GM23338 (cell line): Measurements from ENCODE around the gene SYCP2. TPM values are rescaled to one million over a fixed set of nuclear protein-coding genes. Genes with fewer than 3 reads are reported as not detected.

Source experiments
- ATAC-seq: fragments of 200-7000 bp; cut with Tn5 transposase; 3 replicates; pipeline ENCODE4 v1.9.1; 2020
- DNase-seq: peaks from one replicate; pipeline ENCODE4 v3.0.0-alpha.2; 2015; ENCODE audit warnings: low spot score
- H2AFZ ChIP-seq: fragments of 200-600 bp; sonication (generic); 2 replicates; pipeline ENCODE4 v1.8.0; 2016; ENCODE audit warnings: antibody characterized with exemption, mild to moderate bottlenecking, moderate library complexity
- H3F3A ChIP-seq: fragments of 200-600 bp; sonication (generic); replicated peaks from 2 replicates; pipeline ENCODE4 v1.8.0; 2017; ENCODE audit warnings: antibody characterized with exemption, mixed run types, low read depth
- H3K27ac ChIP-seq: fragments of 200-600 bp; sonication (generic); 2 replicates; pipeline ENCODE4 v1.6.1; 2016; ENCODE audit warnings: low read depth
- H3K27me3 ChIP-seq: fragments of 200-600 bp; sonication (generic); 2 replicates; pipeline ENCODE4 v1.8.0; 2016; ENCODE audit warnings: mild to moderate bottlenecking, mixed run types, moderate library complexity; ENCODE audit not compliant: insufficient read depth
- H3K36me3 ChIP-seq: fragments of 200-600 bp; sonication (generic); 2 replicates; pipeline ENCODE4 v1.8.0; 2016; ENCODE audit warnings: mild to moderate bottlenecking; ENCODE audit not compliant: insufficient read depth
- H3K4me1 ChIP-seq: fragments of 200-600 bp; sonication (generic); 2 replicates; pipeline ENCODE4 v1.8.0; 2016; ENCODE audit warnings: mild to moderate bottlenecking, moderate library complexity; ENCODE audit not compliant: insufficient read depth
- H3K4me2 ChIP-seq: fragments of 200-600 bp; sonication (generic); 2 replicates; pipeline ENCODE4 v1.7.1; 2017; ENCODE audit warnings: mixed run types
- H3K4me3 ChIP-seq: fragments of 200-600 bp; sonication (generic); 2 replicates; pipeline ENCODE4 v1.6.1; 2016; ENCODE audit warnings: mixed run types
- H3K79me2 ChIP-seq: fragments of 200-600 bp; sonication (generic); replicated peaks from 2 replicates; pipeline ENCODE4 v1.8.0; 2017; ENCODE audit warnings: mild to moderate bottlenecking; ENCODE audit not compliant: insufficient read depth
- H3K9me2 ChIP-seq: fragments of 200-600 bp; sonication (generic); 2 replicates; pipeline ENCODE4 v1.8.0; 2017; ENCODE audit not compliant: insufficient read depth
- H4K20me1 ChIP-seq: fragments of 200-600 bp; sonication (generic); replicated peaks from 2 replicates; pipeline ENCODE4 v1.8.0; 2017; ENCODE audit warnings: mild to moderate bottlenecking; ENCODE audit not compliant: insufficient read depth
- H3K27ac Mint-ChIP-seq: 2 replicates; pipeline ENCODE4 v1.8.0; 2020; ENCODE audit warnings: inconsistent platforms, mild to moderate bottlenecking, moderate library complexity, mixed read lengths
- H3K27me3 Mint-ChIP-seq: 3 replicates; pipeline ENCODE4 v1.8.0; 2022; ENCODE audit warnings: low read depth, mild to moderate bottlenecking, moderate library complexity, mixed read lengths, inconsistent platforms; ENCODE audit not compliant: insufficient read depth, poor library complexity
- H3K36me3 Mint-ChIP-seq: 3 replicates; pipeline ENCODE4 v1.8.0; 2021; ENCODE audit warnings: low read depth, mild to moderate bottlenecking, inconsistent platforms, moderate library complexity, mixed read lengths
- H3K4me1 Mint-ChIP-seq: 3 replicates; pipeline ENCODE4 v1.8.0; 2020; ENCODE audit warnings: mild to moderate bottlenecking, inconsistent platforms, mixed read lengths
- H3K4me3 Mint-ChIP-seq: 3 replicates; pipeline ENCODE4 v1.8.0; 2021; ENCODE audit warnings: moderate library complexity, mild to moderate bottlenecking, inconsistent platforms, mixed read lengths
- H3K9me3 Mint-ChIP-seq: 3 replicates; pipeline ENCODE4 v1.8.0; 2020; ENCODE audit warnings: moderate library complexity, mild to moderate bottlenecking, inconsistent platforms, mixed read lengths
- CREB1 ChIP-seq: fragments of 250-450 bp; sonication (Bioruptor Pico); IDR thresholded peaks from 2 replicates; pipeline ENCODE4 v1.5.0; 2020; ENCODE audit warnings: low read depth, mild to moderate bottlenecking, moderate library complexity
- ETS1 ChIP-seq: IDR thresholded peaks from 2 replicates; pipeline ENCODE4 v1.6.1; 2016; ENCODE audit warnings: antibody characterized with exemption
- EZH2phosphoT487 ChIP-seq: fragments of 200-600 bp; sonication (generic); IDR thresholded peaks from one replicate; pipeline ENCODE4 v1.8.1; 2018; ENCODE audit warnings: antibody characterized with exemption; ENCODE audit not compliant: unreplicated experiment
- NANOG ChIP-seq: IDR thresholded peaks from 2 replicates; pipeline ENCODE4 v1.6.1; 2016; ENCODE audit warnings: antibody characterized with exemption, borderline replicate concordance
- POLR2AphosphoS5 ChIP-seq: IDR thresholded peaks from 2 replicates; pipeline ENCODE4 v1.6.1; 2016; ENCODE audit warnings: antibody characterized with exemption, low read depth
- ZNF114 ChIP-seq: fragments of 250-450 bp; sonication (Bioruptor Pico); IDR thresholded peaks from 2 replicates; pipeline ENCODE4 v1.5.0; 2020; ENCODE audit warnings: mild to moderate bottlenecking, moderate library complexity
- ZNF462 ChIP-seq: fragments of 250-450 bp; sonication (Bioruptor Pico); IDR thresholded peaks from 2 replicates; pipeline ENCODE4 v1.5.0; 2020; ENCODE audit warnings: mild to moderate bottlenecking, moderate library complexity
- polyA plus RNA-seq: library from polyadenylated mRNA; unstranded; fragments of >200 nt; fragmentation: Nextera tagmentation; extraction: Ambion mirVana; gene quantifications from 2 replicates; pipeline ENCODE4 v1.2.1, GENCODE V29; 2016
- total RNA-seq: library from RNA; depleted of rRNA; stranded (reverse); fragments of >200 nt; shearing (Covaris generic); gene quantifications from 2 replicates; pipeline ENCODE4 v1.2.3, GENCODE V29; 2014

Gene SYCP2
- total and polyA plus RNA-seq, 2 experiments from 2014 or later: 0.50 to 2.1 TPM

GRCh38 chr20:59884494-59884893, 48.9 kb downstream of the SYCP2 start:
- DNase-seq (no peak), ATAC-seq (no peak)
- no peaks in the 10 kb centered on the region for H4K20me1 ChIP-seq
- TF ChIP-seq ETS1 (no peak), NANOG (no peak)
- no peaks in the 10 kb centered on the region for H3K36me3 Mint-ChIP-seq
- H3F3A ChIP-seq: no peaks in the 10 kb centered on the region
- no peaks in the 10 kb centered on the region for H3K27me3 ChIP-seq
- H3K9me3 Mint-ChIP-seq: no peaks in the 10 kb centered on the region
- no peaks in the 10 kb centered on the region for H3K36me3 ChIP-seq
- H3K9me2 ChIP-seq: no peaks in the 10 kb centered on the region
- no peaks in the 10 kb centered on the region for H3K4me1 ChIP-seq
- no peak overlapping the region for H2AFZ ChIP-seq
- H3K27me3 Mint-ChIP-seq: no peaks in the 10 kb centered on the region
- no peaks in the 10 kb centered on the region for H3K79me2 ChIP-seq
- H3K4me2 ChIP-seq: no peak overlapping the region
- H3K4me3 Mint-ChIP-seq: no peak overlapping the region
- no peak overlapping the region for H3K4me3 ChIP-seq
- no peak overlapping the region for H3K27ac Mint-ChIP-seq
- H3K27ac ChIP-seq: no peak overlapping the region
- no peaks in the 10 kb centered on the region for H3K4me1 Mint-ChIP-seq

GRCh38 chr20:59880198-59880597, 53.2 kb downstream of the SYCP2 start:
- H3K36me3 Mint-ChIP-seq: no peaks in the 10 kb centered on the region
- H3K4me3 Mint-ChIP-seq: no peak overlapping the region
- Histone ChIP-seq H2AFZ (no peak overlapping the region), H3K4me2 (no peak overlapping the region), H4K20me1 (no peaks in the 10 kb centered on the region), H3K4me1 (no peaks in the 10 kb centered on the region), H3K36me3 (no peaks in the 10 kb centered on the region), H3K4me3 (no peak overlapping the region), H3K9me2 (no peaks in the 10 kb centered on the region), H3F3A (no peaks in the 10 kb centered on the region), H3K79me2 (no peaks in the 10 kb centered on the region), H3K27me3 (no peaks in the 10 kb centered on the region), H3K27ac (no peak overlapping the region)
- TF ChIP-seq CREB1 (no peak), EZH2phosphoT487 (no peak)
- no peaks in the 10 kb centered on the region for H3K9me3 Mint-ChIP-seq
- ATAC-seq (no peak), DNase-seq (no peak)
- no peaks in the 10 kb centered on the region for H3K27me3 Mint-ChIP-seq
- no peaks in the 10 kb centered on the region for H3K4me1 Mint-ChIP-seq
- no peak overlapping the region for H3K27ac Mint-ChIP-seq

- Histone ChIP-seq H3K79me2 (no peaks in the 10 kb centered on the region), H3F3A (no peaks in the 10 kb centered on the region), H2AFZ (no peak overlapping the region), H4K20me1 (no peaks in the 10 kb centered on the region), H3K27me3 (no peaks in the 10 kb centered on the region), H3K4me1 (no peaks in the 10 kb centered on the region), H3K9me2 (no peaks in the 10 kb centered on the region), H3K36me3 (no peaks in the 10 kb centered on the region), H3K4me3 (no peak overlapping the region), H3K27ac (no peak overlapping the region), H3K4me2 (no peak overlapping the region)
- no peak for DNase-seq
- H3K4me3 Mint-ChIP-seq: no peak overlapping the region
- H3K27ac Mint-ChIP-seq: no peak overlapping the region
- no peaks in the 10 kb centered on the region for H3K27me3 Mint-ChIP-seq
- no peaks in the 10 kb centered on the region for H3K36me3 Mint-ChIP-seq
- ATAC-seq: no peak
- no peaks in the 10 kb centered on the region for H3K4me1 Mint-ChIP-seq
- H3K9me3 Mint-ChIP-seq: no peaks in the 10 kb centered on the region
- no peak for TF ChIP-seq ZNF114 (CRISPR knock-in tag)
- no peak for TF ChIP-seq ETS1
- TF ChIP-seq POLR2AphosphoS5: no peak
- TF ChIP-seq ZNF462: no peak
- no peak for TF ChIP-seq EZH2phosphoT487
These were observed 60.0 kb downstream of the SYCP2 start for GRCh38 chr20:59873409-59873808.
